Measurements from ENCODE around the gene GOLGA6L25. TPM values are rescaled to one million over a fixed set of nuclear protein-coding genes. Genes with fewer than 3 reads are reported as not detected.

The GOLGA6L25 gene
- total RNA-seq (2022; extraction: Qiagen RNA extraction; ENCODE audit: low read depth): not detected in 5 replicates

GRCh38 chr15:28553268-28553667 lies at the start of gene GOLGA6L25:
GOLGA6L25 (plus strand) TSS chr15:28553568; CDS start chr15:28553629, 61 bp downstream.

GRCh38 chr15:28532954-28533353 lies 20.4 kb upstream of the GOLGA6L25 start, which contains the start of gene GOLGA8G:
GOLGA8G (minus strand) TSS chr15:28532971; CDS start chr15:28532909, 62 bp downstream.

Other genes starting within 250 kb of the GOLGA6L25 start
- gene HERC2, start 231.4 kb upstream of the GOLGA6L25 start, total RNA-seq (2022; extraction: Qiagen RNA extraction; ENCODE audit: low read depth): 32.2 to 51.0 TPM (median 49.2 TPM) in 5 replicates
- gene GOLGA6L24, start 195.5 kb upstream of the GOLGA6L25 start, total RNA-seq (2022; extraction: Qiagen RNA extraction; ENCODE audit: low read depth): not detected in 5 replicates
- gene GOLGA8F, start 174.9 kb upstream of the GOLGA6L25 start, total RNA-seq (2022; extraction: Qiagen RNA extraction; ENCODE audit: low read depth): not detected in 5 replicates
- not detected in 5 replicates for gene GOLGA8G, start 20.6 kb upstream of the GOLGA6L25 start, total RNA-seq (2022; extraction: Qiagen RNA extraction; ENCODE audit: low read depth)
- gene GOLGA8M, start 158.9 kb downstream of the GOLGA6L25 start, total RNA-seq (2022; extraction: Qiagen RNA extraction; ENCODE audit: low read depth): not detected in 5 replicates